ENCODE results near the gene EPB41L2.
A peak's percentile ranks its signal among the peaks of the same experiment; 100 is the strongest.

Gene EPB41L2

DNA sequence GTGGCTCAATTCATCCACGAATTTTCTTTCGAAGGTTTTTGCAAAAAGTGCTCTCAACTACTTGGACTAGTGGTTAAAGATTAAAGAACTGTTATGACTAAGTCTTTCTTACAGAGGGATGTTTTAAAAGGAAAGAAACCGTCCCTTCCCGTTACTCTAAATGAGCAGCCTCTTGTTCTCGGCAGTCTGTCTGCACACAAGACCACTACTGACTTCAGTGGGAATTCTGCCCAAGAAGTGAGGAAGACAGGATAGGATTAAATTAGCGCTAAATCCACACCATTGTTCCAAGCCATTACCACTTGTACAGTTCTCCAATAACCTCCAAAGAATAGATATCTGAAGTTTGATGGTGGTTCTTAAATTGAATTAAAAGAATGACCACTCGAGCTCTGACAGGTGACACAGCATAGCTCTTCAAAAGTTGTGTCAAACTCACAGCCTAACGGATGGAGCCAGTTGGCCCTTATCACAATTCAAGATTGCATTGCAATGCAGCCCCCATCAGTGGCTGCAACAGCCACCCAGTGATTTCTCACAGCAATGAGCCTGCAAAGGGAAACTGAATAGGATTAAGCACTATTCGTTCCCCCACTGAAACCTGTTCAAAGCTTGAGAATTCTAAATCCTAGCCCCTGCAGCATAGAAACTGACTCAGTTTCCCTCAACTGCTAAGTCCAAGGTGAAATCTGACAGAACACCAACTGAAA is 1.8 kb downstream of the EPB41L2 start:
- peak; percentile 30 for DNase-seq

DNA sequence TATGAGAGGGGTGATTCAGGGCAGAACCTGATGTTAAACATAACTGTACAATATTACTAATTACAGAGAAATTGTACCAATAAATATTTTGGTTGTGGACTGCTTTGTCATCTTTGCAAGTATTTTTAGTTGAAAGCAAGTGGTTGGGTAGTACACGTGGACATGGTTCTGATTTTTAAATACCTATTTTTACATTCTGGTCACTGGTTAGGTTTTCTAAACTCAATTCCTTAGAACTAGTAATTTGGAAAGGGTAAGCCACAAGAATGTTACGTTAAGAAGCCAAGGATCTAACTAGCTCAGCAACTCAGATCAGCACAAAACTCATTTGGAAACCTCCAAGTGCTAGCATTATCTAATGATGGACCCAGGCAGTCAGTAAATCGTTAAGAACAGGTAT is 2.7 kb downstream of the EPB41L2 start:
- DNase-seq = no peak

DNA sequence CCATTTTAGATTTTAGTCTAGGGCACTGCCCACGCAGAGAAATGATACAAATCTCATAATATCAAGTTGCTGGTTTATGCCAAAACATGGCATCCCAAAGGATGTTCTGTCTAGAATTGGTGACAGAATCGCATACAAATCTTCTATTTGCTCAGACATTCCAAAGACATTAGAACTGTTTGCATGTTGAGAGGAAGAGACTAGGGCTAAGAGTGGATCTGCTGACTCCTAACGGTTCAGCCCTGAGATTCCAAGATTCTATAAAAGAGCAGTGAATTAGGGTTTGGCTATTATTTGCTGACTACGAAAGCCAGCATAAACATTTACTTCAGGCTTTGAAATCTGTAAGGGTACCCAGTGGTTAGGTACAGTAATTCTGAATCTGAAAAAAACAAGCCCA is 3.6 kb downstream of the EPB41L2 start:
- no peak for DNase-seq

DNA sequence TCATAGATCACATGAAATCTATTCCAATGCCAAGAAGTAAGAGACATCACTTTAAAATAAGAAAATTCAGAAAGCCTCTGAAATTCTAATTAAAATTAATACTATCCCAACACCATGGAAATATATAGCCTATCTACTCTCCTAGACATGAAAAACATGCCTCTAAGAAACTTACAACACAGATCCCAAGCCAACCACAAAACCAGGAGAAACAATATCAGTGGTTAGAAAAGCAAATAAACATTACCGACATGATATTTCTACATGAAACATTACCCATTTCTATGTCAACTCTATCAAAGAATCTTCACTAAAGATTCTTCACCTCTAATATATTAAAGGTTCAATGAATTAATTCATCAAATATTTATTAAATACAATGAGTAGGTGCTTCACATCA is 4.8 kb downstream of the EPB41L2 start:
- no peak for DNase-seq

DNA sequence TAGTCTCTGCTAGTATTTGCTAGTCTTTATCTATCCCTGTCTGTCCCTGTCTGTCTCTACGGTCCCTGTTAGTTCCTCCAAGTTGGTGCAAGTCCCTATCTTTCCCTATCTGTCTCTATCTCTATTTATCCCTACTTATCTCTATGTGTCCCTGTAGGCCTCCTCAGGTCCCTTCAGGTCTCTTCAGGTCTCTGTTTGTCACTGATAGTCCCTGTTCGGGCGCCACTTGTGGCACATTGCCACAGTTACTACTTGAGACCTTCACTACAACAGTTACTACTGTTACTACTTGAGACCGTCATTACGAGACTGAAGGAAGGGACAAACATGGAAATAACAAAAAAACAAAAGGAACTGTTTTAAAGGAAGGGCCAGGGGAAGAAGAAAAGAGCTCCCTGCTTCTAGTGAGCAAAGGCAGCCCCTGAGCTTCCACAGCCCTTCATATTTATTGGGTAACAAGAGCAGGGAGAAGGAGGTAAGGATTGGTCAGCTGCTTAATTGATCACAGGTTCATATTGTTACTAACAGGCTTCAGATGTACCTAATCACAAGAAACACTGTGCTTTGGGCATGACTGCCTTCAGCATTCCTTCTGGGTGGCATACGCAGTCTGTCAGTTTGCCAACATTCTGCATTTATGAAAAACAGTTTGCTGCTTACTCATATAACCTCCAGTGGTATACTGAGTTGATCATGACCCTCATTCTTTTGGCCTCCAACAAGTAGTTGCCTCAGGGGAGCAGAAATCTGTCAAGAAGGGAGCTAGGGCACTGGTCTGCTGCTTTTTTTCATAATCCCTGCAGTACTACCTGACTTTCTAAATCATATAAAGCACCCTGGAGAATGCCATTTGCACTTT is 8.4 kb downstream of the EPB41L2 start:
- DNase-seq = no peak

DNA sequence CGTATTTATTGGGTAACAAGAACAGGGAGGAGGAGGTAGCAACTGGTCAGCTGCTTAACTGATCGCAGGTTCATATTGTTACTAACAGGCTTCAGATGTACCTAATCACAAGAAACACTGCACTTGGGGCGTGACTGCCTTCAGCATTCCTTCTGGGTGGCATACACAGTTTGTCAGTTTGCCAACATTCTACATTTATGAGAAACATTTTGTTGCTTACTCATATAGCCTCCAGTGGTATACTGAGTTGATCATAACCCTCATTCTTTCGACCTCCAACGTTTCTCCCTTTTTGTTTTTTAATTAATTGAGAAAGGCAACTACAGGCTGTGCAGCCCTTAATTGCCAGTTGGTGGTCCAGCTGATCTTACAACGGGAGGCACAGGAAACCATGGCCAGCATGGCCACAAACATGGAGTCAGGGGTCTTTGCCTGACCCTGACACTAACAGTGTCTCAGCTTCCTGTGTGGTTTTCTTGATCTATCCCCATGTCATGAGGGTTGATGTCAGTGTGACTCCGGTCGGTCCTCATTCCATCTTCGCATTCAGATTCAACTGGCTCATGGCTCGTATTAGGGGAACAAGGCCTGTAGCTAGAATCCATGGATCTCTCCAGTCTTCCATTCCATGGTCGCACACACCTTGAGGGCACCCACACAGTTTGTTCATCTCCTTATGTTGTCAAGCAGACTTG is 9.4 kb downstream of the EPB41L2 start:
- DNase-seq = no peak

DNA sequence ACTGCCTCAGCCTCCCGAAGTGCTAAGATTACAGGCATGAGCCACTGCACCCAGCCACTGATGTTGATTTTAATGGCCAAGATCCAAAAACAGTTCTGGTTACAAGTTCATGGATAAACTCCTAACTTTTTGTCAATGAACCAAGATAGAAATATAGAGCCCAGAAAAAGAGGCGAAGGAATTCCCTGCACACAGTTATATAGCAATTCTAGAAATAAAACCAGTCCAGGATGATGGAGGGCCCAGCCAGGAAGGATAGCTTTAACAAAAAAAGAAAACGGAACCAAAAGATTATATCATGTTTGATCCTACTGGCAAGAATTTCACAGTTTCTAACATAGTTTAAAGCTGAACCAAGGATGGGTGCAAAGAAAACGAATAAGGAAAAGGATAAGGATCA is 10.9 kb downstream of the EPB41L2 start:
- DNase-seq = no peak

DNA sequence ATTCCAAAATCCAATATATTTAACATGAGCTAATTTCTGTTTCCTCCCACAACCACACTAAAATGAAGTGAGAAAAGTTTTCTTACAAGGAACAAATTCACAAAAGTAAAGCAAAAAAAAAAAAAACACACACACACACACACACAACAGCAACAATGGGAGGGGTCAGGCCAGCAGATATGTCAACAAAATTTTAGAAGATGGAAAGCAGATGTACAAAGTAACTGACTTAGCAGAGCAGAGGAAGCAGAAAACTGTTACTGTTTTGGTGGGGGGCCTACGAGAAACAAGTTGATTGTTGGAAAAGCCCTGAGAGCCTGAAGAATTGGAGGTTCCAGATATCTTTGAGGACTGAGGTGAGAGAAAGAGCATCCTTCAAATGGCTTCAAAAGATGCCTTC is 11.7 kb downstream of the EPB41L2 start:
- no peak for DNase-seq

DNA sequence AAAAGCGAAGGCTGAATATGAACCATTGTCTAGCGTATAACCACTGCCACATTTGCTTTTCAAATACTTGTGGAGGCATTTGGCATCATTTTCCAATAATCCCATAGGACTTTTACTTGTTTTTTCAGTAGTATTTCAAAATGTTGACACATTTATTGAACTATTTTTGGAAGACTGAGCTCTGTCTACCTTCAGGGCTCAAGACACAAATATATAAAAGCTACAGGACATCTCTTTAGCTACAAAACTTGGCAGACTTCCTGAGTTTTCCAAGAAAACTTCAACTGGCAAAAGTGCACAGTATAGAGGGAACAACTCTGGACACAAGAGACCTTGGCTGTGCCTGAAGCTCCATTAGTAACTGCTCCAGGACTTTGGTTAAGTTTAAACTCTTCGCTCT is 13.4 kb downstream of the EPB41L2 start:
- no peak for DNase-seq

DNA sequence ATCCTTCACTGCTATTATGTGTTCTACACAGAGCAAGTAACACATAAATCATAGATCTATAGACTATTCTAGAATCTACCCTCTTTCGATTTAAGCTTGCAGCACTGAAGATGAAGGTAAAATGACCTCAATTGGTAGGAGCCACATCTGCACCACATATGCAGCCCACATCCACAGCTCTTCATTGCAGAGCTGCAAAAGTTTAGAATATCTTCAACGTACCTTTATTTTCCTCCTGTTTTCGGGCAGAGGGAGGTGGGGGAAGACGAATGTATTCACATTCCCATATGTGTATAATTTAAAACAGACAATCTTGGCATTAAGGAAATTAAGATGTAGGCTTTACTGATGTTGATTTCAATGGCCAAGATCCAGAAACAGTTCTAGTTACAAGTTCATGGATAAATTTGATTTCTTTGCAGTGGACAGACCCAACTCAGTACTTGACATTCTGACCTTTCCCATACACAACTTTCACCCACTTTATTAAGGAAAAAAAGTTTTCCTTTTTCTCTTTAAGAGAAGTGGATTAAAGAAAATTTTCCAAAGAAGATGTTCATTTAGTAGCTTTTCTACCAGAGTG is 14.0 kb downstream of the EPB41L2 start:
- no peak for DNase-seq

DNA sequence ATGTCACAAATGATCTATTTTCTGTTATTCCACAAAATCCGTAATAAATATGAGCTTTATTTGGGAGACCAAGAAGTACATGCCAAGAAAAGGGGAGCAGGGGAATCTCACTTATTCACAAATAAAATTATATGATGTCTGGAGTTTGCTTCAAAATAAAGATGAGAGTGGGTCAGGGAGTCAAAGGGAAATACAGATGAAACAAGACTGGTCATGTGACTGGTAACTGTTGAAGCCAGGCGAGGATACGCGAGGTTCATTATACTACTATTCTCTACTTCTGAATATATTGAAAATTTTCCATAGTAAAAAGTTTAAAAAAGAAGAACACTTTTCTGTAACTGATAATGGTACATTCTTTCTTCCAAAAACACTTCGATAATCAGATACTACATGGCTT is 14.6 kb downstream of the EPB41L2 start:
- DNase-seq = no peak

DNA sequence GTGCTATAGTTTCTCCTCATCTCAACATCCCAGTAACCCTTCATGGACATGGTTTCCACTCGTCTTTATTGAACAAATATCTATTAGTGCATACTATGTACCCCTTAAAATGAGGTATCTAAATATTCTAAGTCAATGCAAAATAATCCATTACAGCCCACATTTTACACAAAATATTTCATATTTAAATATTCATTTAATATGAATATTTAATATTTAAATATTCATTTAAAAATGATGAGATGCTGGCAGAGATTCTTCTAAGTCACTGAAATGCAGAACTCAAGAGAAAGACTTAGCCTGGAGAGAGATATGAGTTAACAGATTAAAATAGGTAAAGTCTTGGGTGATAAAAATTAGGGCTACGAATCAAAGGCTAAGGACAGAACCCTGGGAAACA is 17.9 kb downstream of the EPB41L2 start:
- no peak for DNase-seq

DNA sequence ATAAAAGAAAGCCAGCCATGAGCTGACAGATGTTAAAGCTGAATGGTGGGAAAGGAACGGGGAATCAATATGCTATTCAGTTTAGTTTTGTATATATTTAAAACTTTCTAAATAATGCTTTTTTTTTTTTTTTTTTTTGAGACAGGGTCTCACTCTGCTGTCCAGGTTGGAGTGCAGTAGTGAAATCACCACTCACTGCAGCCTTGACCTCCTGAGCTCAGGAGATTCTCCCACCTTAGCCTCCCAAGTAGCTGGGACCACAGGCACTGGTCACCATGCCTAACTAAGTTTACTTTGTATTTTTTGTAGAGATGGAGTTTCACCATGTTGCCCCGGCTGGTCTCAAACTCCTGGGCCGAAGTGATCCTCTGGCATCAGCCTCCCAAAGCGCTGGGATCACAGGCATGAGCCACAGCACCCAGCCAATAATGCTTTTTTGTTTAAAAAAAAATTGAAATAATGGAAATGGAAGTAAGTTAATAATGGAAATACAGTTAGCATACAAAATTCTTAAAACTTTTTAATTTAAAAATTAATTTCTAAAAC is 19.1 kb downstream of the EPB41L2 start:
- no peak for DNase-seq

DNA sequence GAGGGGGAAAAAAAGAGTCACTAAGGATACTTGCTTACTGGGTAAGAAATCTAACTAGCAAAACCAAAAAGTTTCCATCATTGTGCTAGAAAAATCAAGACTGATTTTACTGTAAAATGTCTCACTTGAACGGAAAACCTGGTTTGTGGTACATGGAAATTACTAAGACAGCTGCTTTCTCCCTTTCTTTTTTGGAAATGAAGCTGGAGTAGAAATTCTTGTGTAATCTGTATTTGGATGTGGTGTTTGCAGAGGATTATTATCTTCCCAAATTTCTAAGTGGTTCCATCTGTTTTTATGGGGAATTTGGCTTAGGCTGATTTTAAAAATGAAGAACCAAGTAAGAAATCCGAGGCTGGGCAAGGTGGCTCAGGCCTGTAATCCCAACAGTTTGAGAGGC is 20.4 kb downstream of the EPB41L2 start:
- DNase-seq = peak; percentile 39

DNA sequence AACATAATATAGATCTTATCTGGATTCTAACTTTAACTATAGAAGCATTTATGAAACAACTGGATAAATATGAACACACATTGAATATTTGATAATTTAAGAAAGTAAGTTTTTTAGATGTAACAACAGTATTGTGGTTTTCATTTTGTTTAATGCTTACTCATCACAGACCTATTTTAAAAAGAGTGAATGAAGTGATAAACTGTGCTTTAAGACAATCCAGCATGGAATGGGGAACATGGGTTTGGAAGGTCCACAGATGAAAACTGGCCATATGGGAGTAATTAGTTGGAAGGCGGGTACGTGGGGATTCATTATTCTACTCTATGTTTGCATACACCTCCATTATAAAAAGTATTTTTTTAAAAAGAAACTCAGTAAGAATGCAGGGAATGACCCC is 21.2 kb downstream of the EPB41L2 start:
- no peak for DNase-seq

DNA sequence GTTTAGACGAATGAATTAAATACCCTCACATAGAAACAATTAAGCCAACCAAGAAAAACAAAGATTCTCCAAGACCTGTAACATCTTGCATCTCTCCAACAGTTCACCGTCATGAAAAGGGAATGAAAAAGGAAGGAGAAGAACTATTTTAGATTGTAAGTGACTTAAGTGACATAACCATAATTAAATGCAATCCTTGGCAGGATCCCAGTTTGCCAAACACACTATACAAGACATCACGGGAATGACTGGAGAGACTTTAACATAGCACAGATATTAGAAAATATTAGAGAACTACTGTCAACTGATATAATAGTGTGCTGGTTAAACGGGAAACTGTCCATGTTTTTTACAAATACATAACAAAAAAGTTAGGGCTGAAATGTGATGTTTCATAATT is 22.2 kb downstream of the EPB41L2 start:
- no peak for DNase-seq

DNA sequence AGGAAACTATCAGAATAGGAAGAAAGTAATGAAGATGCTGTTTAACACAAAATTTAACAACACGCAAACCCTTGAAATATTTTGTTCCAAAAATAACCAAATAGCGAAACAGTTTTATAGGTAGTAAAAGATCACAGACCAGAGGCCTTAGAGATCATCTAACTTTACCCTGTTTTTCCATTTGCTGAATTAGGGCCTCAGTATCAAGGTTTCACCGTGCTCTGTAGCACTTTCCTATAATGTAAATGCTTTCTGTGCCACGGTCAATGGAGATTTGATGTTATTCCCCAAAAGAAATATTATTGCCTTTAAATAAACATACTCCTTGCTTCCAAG is 23.7 kb downstream of the EPB41L2 start:
- DNase-seq = no peak

DNA sequence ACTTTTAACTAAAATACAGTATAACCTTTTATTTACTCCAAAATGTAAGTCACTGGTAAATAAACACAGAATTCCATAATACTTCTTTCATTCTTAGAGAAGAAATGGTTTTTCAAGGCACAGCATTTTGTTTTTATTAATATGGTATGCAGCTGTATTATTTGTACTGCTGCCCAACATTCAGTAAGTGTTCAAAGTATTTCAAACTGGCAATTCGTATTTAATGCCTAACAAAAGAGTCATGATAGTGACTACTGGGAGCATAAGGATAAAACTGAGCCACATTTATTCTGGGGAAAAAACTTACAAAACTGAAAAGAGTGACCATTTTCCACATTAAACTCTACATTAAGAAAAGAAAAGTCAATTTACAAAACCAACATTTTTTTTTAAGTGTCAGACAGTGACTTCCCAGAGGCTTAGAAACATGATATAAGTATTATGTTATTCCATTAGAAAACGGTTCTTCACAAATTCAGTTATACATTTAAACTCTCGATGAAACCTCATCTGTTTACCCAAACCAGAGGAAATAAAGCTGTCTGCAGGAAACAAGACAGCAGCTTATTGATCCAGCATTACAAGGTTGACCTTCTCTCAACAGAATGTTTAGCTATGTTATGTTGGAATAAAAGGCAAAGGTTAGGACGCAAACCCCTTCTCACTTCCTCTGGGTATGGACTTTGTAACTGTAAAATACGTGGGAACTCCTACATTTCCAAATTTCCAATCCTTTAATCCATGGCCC is 24.3 kb downstream of the EPB41L2 start:
- no peak for DNase-seq

DNA sequence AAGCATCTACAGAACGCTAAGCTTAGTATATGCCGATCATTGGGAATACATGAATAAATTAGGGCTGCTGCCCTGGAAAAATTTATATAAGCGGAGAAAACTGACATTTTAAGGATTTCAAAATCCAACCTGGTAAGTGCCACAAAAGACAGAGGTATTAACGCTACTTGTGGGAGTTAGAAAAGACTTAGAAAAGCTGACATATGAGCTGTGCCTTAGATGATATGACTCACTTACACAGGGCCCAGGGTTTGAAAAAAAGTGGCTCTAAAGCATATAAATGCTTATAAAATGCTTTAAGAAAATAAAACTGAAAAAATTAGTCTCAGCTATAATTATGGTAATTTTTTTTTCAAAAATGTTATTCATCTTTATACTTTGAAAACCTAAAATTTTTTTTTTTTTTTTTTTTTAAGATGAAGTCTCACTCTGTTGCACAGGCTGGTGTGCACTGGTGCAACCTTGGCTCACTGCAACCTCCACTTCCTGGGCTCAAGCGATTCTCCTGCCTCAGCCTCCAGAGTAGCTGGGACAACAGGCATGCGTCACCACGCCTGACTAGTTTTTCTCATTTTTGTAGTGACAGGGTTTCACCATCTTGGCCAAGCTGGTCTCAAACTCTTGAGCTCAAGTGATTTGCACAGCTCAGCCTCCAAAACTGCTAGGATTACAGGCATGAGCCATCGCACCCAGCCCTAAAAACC is 25.7 kb downstream of the EPB41L2 start:
- DNase-seq = no peak

DNA sequence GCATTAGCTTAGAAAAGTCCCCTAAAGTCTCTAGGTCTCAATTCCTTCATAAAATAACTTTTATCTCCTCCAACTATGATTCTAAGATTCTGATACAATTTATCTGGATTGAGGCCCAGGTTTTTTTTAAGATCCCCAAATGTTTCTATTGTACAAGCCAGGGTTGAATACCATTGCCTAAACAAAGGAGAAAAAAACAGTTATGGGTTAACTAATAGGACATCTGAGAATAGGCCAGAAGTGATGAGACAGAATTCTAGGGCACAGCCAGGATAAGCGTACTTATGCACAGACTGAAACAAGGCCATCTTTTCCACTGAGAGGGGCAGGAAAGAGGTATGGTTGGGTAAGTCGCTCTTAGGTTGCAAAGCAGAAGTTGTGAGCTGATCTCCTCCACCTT is 26.4 kb downstream of the EPB41L2 start:
- no peak for DNase-seq

DNA sequence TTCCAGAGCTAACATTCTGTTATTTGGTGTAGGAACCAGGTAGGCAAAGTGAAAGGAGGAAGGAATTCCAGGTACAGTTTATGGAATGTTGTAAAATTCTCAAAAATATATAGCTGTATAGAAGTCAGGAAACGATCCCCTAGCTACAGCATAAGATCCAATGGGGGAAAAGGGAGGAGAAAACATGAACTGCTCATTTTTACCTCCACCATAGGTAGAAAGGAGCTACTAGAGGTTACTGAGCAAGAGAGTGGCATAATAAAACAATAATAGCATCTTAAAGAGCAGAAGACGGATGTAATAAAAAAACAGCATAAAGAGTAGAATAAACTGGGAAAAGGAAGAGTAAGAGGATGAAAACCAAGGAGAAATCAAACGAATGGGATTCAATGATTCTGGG is 26.9 kb downstream of the EPB41L2 start:
- DNase-seq = no peak

DNA sequence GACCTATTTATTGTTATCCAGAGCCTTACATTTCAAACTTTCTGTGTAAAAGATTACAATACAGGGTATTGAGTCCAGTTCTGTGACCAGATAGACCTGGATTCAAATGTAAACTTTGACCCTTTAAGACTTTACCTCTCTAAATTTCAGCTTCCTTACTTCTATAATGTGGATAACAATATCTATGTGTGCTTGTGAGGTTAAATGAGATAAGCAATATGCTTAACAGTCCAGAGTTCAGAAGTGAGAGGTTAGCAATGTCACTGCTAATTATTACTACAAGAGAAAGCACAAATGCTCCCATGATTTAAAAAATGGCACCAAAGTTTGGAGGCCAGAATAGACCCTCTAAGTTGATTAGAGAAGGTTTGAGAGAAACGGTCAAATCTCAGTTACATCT is 27.5 kb downstream of the EPB41L2 start:
- DNase-seq = no peak
